Common myeloid progenitor, CD34-positive (primary cell): ENCODE results near the gene TUBGCP2.

Experiments
- CTCF ChIA-PET: fragments of 350-600 bp; sonication (Branson Sonifier 250); formaldehyde crosslinking; loops from one replicate; lab custom pipeline; 2021; ENCODE audit warnings: antibody characterized with exemption; lab: Charles Lee
- POLR2A ChIA-PET: fragments of 350-600 bp; sonication (Branson Sonifier 250); formaldehyde crosslinking; loops from one replicate; lab custom pipeline; 2021; ENCODE audit warnings: antibody characterized with exemption; lab: Charles Lee
- DNase-seq, 3 donors: peaks; one replicate each; pipeline versions ENCODE4 v3.0.0 to v3.0.0-alpha.2; 2013
- H3K27ac ChIP-seq, 2 experiments: 1 replicate in 1 of 2; 2 replicates in 1 of 2; pipeline ENCODE4 v1.7.0; 2013; ENCODE audit warnings: inconsistent platforms in 2 of 2, low read length in 2 of 2, mild to moderate bottlenecking in 2 of 2, low read depth in 1 of 2, moderate library complexity in 1 of 2; ENCODE audit not compliant: severe bottlenecking in 2 of 2, insufficient read depth in 1 of 2, poor library complexity in 1 of 2
- H3K27me3 ChIP-seq, 5 experiments: replicated peaks in 2 of 5; 1 replicate in 3 of 5; 2 replicates in 2 of 5; pipeline versions ENCODE4 v1.6.1 to v1.7.0; 2013; ENCODE audit warnings: low read length in 4 of 5, mild to moderate bottlenecking in 2 of 5, moderate library complexity in 2 of 5, inconsistent platforms in 1 of 5; ENCODE audit not compliant: insufficient read depth in 5 of 5, control insufficient read depth in 4 of 5
- H3K36me3 ChIP-seq, 4 experiments: 1 replicate in 2 of 4; 2 replicates in 2 of 4; pipeline versions ENCODE4 v1.6.1 to v1.7.0; 2013; ENCODE audit warnings: low read length in 3 of 4, control low read depth in 1 of 4, mild to moderate bottlenecking in 1 of 4; ENCODE audit not compliant: control insufficient read depth in 4 of 4, insufficient read depth in 4 of 4
- H3K4me1 ChIP-seq, 4 experiments: 1 replicate in 3 of 4; 2 replicates in 1 of 4; pipeline versions ENCODE4 v1.6.1 to v1.7.1; 2013; ENCODE audit warnings: low read length in 3 of 4, mild to moderate bottlenecking in 3 of 4, control low read depth in 1 of 4, inconsistent platforms in 1 of 4, moderate library complexity in 1 of 4; ENCODE audit not compliant: control insufficient read depth in 4 of 4, insufficient read depth in 4 of 4; ENCODE audit errors: control extremely low read depth in 1 of 4
- H3K4me3 ChIP-seq, 7 experiments: 1 replicate in 4 of 7; 2 replicates in 3 of 7; pipeline versions ENCODE4 v1.5.1 to v1.7.0; 2013; ENCODE audit warnings: mild to moderate bottlenecking in 7 of 7, low read length in 6 of 7, moderate library complexity in 6 of 7, inconsistent platforms in 2 of 7, low read depth in 2 of 7, control low read depth in 1 of 7; ENCODE audit not compliant: insufficient read depth in 4 of 7, control insufficient read depth in 1 of 7; ENCODE audit errors: extremely low read depth in 1 of 7
- H3K9me3 ChIP-seq, 5 experiments: 1 replicate in 4 of 5; 2 replicates in 1 of 5; pipeline versions ENCODE4 v1.6.1 to v1.7.1; 2013; ENCODE audit warnings: low read length in 4 of 5, mild to moderate bottlenecking in 2 of 5, inconsistent platforms in 1 of 5, low read depth in 1 of 5, moderate library complexity in 1 of 5; ENCODE audit not compliant: control insufficient read depth in 4 of 5, insufficient read depth in 2 of 5; ENCODE audit errors: control extremely low read depth in 1 of 5
- WGBS: methylation state at CpG from one replicate; pipeline ENCODE4 v1.1.5; 2013; ENCODE audit not compliant: insufficient coverage; 5-methylcytosine and 5-hydroxymethylcytosine counted together

TUBGCP2 gene

DNA sequence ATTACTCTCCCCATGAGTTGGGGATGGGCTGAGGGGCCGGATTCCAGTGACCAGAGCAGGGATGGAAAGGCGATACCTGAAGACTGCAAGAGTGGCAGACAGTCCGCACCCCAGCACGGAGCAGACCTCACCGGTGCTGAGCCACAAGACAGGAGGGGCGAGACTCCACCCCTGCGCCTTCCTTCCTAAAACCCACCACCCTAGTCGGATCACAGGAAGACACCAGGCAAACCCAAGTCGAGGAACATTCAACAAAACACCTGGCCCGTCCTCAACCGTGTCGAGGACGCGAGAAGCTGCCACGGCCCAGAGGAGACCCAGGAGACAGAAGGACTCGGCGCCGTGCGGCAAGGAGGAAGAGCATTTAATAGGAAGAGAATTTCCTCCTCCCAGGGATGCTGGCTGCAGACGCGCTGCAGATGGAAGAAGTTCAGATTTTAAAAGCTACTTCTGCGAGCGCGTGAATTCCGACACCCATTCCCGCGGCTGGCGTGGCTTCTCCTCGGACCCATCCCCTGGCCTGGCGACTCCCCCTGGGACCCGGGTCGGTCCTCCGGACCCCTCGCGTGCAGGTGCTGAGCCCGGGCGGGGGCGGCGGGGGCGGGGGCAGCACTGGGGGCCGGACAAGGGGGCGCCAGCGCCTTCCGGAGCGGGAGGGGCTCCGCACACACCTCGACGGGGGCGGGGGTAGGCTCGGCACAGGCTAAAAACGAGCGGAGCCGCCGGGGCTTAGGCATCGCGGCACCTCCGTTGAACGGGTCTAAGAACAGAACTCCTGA, 79.2 kb downstream of the TUBGCP2 start:
- Histone ChIP-seq H3K4me1 (peaks cover 0 to 32% (median 15%) of the 10 kb centered on the region in 4 experiments), H3K4me3 (no peak overlapping the region), H3K27me3 (peaks cover 0 to 96% (median 25%) of the 10 kb centered on the region in 5 experiments), H3K9me3 (no peaks in the 10 kb centered on the region), H3K36me3 (no peaks in the 10 kb centered on the region), H3K27ac (no peak overlapping the region)
- ChIA-PET CTCF (no interaction called here), POLR2A (interaction anchor here (0.7 kb wide), 1 partner anchor 77 kb away, joined by 5 read pairs; no protein-coding TSS in a partner anchor)
- DNase-seq, result no peak
- 13% methylated on average over 40 of the region's 58 CpGs for WGBS
